Activated CD8-positive, alpha-beta memory T cell treated with anti-CD3 and anti-CD28 coated beads for 4 hours (primary cell): Measurements from ENCODE around the gene ST6GALNAC1.

Experiments
- DNase-seq, 2 donors: peaks; one replicate each; pipeline ENCODE4 v3.0.0-alpha.2; 2020; ENCODE audit warnings: low read depth in 2 of 2

ST6GALNAC1 gene

GRCh38 chr17:76675648-76676047 is 32.1 kb upstream of the ST6GALNAC1 start:
- DNase-seq, result no peak

GRCh38 chr17:76674600-76674999 is 31.0 kb upstream of the ST6GALNAC1 start:
- no peak for DNase-seq

GRCh38 chr17:76673729-76674128 is 30.2 kb upstream of the ST6GALNAC1 start:
- DNase-seq, result no peak

GRCh38 chr17:76672892-76673291 is 29.3 kb upstream of the ST6GALNAC1 start:
- DNase-seq, result no peak

GRCh38 chr17:76672270-76672851 is 28.8 kb upstream of the ST6GALNAC1 start:
- DNase-seq, result no peak

GRCh38 chr17:76671912-76672262 is 28.3 kb upstream of the ST6GALNAC1 start:
- DNase-seq, result no peak

- peak; percentile 98 for DNase-seq
Observed at GRCh38 chr17:76671123-76671911, 27.8 kb upstream of the ST6GALNAC1 start.

GRCh38 chr17:76670718-76671122 is 27.2 kb upstream of the ST6GALNAC1 start:
- no peak for DNase-seq

- DNase-seq, result no peak
Observed at GRCh38 chr17:76670020-76670717, 26.6 kb upstream of the ST6GALNAC1 start.

- DNase-seq, result no peak
Observed at GRCh38 chr17:76667786-76668453, 24.4 kb upstream of the ST6GALNAC1 start.

- DNase-seq, result no peak
Observed at GRCh38 chr17:76667491-76667755, 23.9 kb upstream of the ST6GALNAC1 start.

- DNase-seq, result no peak
Observed at GRCh38 chr17:76660656-76661042, 17.1 kb upstream of the ST6GALNAC1 start.

GRCh38 chr17:76659928-76660655 is 16.5 kb upstream of the ST6GALNAC1 start:
- DNase-seq, result no peak

GRCh38 chr17:76658242-76658662 is 14.7 kb upstream of the ST6GALNAC1 start:
- no peak for DNase-seq

GRCh38 chr17:76657505-76658241 is 14.1 kb upstream of the ST6GALNAC1 start:
- DNase-seq, result no peak

- DNase-seq, result no peak
Observed at GRCh38 chr17:76654408-76654807, 10.9 kb upstream of the ST6GALNAC1 start.

- DNase-seq, result no peak
Observed at GRCh38 chr17:76650504-76650903, 6.9 kb upstream of the ST6GALNAC1 start.

GRCh38 chr17:76646712-76647111 is 3.2 kb upstream of the ST6GALNAC1 start:
- no peak for DNase-seq

GRCh38 chr17:76645481-76645880 is 1.9 kb upstream of the ST6GALNAC1 start:
- no peak for DNase-seq

GRCh38 chr17:76644995-76645394 is 1.4 kb upstream of the ST6GALNAC1 start:
- no peak for DNase-seq

GRCh38 chr17:76642994-76643393 is 563 bp downstream of the ST6GALNAC1 start:
- DNase-seq, result no peak
